NCI-H1417 (cell line): ENCODE data around the gene TCF7L1.
A peak's percentile ranks its signal among the peaks of the same experiment; 100 is the strongest.
"Not testable (repeated sequence)": the region's sequence is repeated elsewhere in the genome, so short reads cannot be mapped to it uniquely, and the experiment has no call there.

Source experiments
- DNase-seq, 3 experiments: peaks; one replicate each; lab custom pipeline; 2025; lab: John Stamatoyannopoulos, UW

Gene TCF7L1, protein sequence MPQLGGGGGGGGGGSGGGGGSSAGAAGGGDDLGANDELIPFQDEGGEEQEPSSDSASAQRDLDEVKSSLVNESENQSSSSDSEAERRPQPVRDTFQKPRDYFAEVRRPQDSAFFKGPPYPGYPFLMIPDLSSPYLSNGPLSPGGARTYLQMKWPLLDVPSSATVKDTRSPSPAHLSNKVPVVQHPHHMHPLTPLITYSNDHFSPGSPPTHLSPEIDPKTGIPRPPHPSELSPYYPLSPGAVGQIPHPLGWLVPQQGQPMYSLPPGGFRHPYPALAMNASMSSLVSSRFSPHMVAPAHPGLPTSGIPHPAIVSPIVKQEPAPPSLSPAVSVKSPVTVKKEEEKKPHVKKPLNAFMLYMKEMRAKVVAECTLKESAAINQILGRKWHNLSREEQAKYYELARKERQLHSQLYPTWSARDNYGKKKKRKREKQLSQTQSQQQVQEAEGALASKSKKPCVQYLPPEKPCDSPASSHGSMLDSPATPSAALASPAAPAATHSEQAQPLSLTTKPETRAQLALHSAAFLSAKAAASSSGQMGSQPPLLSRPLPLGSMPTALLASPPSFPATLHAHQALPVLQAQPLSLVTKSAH

DNA sequence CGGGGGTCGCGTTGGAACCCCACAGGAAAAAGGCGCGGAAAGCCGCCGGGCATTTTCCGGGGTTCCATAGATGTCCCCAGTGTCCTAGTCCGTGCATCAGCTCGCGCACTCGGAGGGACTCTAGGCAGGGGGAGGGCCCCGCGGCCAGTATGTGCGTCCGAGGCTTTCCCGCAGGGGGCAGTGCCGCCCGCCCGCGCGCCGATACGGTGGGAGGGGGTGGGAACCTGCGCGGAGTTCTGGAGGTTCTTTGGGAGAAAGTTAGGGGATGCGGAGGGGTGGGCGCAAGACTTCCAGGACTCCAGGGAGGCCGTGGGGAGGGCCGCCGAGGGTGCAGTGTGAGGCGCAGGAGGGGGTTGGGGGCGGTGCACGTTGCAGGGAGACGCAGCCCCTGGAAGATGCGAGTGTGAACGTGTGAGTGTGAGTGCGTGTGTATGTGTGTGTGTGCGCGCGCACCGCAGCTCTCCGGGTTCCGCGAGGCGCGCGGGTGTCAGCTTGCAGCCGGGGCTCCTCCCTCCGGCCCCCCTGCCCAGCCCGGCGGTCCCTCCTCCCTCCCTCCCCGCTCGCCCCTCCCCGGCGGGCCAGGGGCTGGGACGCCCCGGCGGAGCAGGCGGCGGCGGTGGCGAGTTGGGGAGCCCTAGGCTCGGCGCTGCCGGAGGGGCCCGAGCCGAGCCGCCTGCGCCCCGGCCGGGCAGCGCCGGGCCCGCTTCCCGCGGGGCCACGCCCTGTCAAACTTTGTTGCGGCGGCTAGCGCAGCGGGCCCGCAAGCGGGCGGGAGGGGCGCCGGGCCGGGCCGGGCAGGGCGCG, at the start of gene TCF7L1:
TCF7L1 (plus strand) TSS at position 559 of the 804 bp plus-strand sequence. CDS start 293 bp downstream, outside the sequence.
- DNase-seq = peak; percentile 23 to 61 (median 38)

DNA sequence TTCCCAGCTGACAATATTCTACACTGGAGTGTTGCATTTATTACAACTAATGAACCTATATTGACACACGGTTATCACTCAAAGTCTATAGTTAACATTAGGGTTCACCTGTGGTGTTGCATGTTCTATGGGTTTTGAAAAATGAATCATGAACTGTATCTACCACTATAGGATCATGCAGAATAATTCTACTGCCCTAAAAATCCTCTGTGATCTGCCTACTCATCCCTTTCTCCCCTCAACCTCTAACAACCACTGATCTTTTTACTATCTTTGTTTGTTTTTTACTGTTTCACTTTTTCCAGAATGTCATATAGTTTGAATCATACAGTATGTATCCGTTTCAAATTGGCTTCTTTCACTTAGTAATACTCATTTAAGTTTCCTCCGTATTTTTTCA, 47.6 kb upstream of the TCF7L1 start:
- no peak for DNase-seq

DNA sequence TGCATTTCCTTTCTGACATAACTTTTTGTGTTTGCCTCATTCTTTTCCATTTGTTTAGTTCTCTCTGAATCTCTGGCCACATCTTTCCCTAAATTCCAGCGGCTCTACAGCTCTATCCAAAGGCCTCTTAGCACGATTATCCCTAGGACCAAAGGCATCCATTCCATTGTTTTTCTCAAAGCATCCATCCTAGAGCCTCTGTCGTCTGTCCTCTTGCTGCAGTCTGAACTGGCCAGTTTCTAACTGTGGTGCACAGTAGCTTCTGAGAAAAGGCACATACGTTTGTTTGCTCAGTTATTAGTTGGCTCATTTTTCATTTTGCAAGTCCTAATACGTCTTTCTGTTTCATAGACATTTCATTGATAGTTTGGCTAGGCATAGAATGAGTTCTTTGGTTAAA, 45.7 kb upstream of the TCF7L1 start:
- no peak for DNase-seq

DNA sequence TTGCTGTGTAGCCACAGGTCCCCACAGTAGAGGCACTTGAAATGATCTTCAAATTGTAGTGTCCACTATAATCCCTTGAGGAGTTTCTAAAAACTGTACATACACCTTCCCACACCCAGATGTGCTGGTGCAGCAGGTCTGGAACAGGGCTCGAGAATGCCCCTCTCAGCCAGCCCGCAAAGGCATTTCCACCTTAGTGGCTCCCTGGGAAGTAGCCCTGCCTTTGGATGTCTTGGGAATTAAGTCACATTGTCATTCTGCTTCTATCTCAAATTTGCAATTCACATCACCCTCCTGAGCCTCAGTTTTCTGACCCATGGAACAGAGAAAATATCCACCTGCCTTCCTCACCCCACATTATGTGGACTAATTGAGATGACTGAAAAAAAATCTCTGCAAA, 44.3 kb upstream of the TCF7L1 start:
- DNase-seq = no peak

DNA sequence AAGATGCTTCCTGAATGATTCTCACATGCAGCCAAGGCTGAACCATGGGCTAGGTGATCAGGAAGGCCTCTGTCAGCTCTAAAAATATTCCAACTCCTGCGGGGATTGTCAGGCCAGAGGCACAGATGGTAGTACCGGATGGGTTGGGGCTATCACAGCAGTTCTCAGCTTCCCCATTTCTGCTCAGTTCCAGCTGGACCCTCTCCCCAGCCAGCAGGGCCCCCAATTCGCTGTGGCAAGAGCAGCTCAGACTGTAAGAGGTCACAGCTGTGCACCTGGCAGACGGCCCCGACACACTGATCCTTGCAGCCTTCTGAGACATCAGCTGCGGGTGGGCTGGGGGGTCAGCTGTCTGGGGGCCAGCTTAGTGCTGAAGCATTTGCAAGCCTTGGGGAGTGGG, 43.6 kb upstream of the TCF7L1 start:
- no peak for DNase-seq

DNA sequence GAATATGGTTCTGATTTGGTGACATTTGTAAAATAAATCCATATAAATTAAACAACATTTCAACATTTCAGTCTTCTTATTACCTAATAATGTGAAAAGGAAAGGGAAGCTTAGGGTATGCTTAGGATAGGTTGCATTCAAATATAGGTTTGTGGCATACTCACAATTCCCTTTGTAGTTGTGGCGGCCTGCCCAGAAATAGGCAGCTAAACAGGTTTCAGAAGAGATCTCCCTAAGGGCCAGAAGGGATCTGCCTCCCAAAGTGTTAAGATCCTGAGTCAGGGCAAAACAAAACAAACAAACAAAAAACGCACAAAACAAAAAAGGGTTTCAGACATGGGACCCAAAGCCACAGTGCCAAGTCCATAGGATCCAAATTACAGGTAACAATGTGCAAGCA, 41.4 kb upstream of the TCF7L1 start:
- DNase-seq = no peak

DNA sequence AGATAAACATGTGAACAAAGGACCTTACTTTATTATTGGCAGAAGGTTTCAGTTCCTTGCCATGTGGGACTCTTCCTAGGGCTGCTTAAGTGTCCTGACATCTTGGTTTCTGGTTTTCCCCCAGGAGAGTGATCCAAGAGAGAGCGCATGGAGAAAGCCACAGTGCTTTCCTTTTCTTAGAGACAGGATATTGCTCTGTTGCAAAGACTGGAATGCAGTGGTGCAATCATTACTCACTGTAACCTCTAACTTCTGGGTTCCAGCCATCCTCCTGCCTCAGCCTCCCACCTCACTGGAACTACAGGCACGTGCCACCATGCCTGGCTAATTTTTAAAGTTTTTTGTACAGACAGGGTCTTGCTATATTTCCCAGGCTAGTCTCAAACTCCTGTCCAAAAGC, 38.1 kb upstream of the TCF7L1 start:
- DNase-seq = no peak

DNA sequence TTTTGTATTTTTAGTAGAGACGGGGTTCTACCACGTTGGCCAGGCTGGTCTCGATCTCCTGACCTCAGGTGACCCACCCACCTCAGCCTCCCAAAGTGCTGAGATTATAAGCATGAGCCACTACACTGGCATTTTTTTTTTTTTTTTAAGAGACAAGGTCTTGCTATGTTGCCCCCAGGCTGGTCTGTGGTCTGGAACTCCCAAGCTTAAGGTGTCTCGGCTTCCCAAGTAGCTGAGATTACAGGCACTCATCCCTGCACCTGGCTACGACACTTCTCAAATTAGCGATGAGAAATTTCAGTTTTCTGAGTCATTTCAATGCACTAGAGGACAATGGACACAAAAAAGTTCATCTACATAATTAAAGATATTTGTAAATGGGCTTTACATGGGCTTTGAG, 36.6 kb upstream of the TCF7L1 start:
- no peak for DNase-seq

DNA sequence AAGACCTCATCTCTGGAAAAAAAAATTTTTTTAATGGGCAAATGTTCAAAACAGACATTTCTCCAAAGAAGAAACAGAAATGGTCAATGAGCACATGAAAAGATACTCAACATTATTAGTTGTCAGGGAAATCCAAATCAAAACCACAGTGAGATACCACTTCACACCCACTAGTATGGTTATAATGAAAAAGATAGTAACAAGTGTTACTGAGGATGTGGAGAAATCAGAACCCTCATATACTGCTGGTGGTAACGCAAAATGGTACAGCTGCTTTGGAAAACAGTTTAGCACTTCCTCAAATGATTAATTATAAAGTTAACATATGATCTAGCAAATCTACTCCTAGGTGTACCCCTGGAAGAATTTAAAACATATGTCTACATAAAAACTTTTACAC, 29.0 kb upstream of the TCF7L1 start:
- DNase-seq = no peak

DNA sequence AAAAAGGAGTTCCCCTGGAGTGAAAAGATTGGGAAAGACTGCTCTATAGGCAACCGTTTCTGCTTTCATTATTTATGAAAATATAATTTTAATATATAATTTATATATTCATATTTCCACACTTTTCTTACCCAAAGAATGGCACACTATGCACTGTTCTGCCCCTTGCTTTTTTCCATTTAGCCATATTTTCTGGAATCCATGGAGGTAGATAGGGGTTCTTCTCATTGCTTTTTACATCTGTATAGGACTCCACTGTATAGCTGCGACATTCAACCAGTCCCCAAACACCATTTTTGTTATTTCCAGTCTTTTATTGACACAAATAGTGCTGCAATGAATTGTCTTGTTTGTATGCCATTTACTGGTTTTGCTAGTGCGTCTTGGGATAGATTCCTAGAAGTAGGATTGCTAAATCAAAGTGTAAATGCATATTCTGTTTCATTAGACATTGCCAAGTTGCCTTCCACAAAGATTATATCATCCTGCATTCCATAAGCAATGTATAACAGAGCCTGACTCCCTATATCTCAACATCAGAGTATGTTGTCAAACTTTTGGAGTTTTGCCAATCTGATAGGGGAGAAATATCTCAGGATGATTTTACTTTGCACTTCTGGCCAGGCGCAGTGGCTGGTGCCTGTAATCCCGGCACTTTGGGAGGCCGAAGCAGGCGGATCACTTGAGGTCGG, 26.6 kb upstream of the TCF7L1 start:
- no peak for DNase-seq

DNA sequence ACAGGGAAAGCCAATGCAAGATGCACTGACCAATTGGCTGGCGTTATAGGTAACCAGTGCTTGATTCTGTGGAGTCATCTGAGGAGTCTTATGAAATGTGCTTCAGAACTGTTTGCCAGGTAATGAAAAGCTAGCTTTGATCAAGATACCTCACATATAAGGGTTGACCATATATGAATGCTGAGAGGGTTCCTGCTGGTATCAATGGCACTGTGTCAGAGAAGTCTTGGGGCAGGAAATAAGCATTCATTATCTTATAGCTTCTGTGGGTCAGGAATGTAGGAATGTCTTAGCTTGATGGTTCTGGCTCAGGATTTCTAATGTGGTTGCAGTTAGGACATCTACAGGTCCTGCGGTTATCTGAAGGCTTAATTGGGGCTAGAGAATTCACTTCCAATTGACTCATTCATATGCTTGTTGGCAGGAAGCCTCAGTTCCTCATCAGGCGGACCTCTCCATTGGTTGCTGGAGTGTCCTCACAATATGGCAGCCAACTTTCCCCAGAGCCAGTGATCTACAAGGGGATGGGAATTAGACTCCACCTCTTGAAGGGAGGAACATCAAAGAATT, 22.1 kb upstream of the TCF7L1 start:
- DNase-seq = no peak

DNA sequence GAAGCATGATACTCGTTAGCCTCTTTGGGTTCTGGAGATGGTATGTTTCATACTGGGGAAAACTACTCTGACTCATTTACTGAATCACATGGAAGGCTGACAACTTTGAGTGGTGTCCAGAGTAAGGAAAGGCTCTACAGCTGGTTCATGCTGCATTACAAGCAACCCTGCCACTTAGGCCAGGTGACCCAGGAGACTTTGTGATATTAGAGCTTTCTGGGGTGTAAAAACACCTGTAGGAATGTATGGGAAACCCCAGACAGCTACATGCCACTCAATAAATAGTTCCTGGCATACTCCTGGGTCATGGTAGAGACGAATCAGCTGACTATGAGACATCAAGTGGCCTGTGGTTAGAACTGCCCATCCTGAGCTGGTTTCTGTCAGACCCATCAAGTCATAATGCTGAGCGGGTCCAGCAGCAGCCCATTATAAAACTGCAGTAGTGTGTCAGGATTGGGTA, 21.3 kb upstream of the TCF7L1 start:
- DNase-seq = no peak

DNA sequence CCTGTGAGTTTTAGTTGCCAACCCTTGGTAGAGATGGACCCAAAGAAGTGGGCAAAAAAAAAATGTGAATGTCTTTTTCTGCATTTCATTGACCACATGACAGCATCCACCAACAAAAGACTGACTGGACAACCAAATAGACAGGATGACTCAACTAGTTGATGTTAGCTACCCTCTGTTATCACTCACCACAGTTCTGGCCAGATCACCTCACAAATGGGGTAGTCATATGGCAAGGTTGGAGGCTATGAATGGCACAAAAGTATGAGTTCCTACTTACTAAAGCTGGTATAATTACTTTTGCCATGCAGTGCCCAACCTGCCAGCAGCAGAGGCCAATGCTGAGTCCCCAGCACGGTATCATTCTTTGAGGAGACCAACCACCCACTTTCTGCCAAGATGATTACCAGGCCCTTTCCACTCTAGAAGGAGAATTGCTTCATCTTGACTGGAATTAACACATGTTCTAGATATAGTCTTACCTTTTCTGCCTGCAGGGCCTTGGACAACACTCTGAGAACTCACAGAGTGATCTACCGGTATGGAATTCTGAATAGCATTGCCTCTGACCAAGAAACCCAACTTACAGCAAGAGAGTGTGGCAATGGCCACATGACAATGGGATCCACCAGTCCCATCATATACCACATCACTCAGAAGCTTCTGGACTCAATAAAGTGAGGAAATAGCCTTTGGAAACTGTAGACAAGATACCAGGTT, 20.1 kb upstream of the TCF7L1 start:
- DNase-seq = no peak

DNA sequence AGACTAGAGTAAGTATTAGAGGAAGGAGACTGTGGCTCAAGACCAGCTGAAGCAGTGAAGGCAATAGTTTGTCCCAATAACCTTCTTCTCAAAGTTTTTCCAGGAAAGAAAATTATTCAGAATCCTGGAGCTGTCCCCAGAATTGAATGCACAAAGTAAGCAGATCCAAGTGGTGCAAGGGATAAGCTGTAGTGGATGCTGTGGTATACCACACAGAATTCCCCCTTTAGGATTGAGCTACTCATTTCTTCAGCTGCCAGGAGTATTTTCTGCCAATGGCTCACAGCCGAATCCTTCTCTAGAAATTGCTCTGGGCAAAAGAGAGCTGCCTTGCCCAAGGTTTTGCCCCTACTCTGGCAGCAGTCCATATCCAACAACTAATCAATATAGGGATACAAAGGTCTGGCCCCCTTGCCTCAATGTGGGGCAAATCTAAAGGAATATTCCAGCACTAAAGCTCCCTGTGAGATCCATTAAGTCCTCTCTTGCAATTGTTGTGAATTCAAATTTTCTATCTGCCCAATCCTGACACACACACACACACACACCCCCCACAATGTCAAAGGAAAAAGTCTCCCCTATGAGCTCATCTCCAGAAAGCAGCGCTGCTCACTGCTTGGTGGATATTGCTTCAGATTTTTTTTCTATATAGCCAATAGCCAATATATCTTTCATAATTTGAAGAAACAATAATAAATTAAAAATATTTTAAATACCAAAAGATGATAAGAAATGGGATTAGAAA, 18.4 kb upstream of the TCF7L1 start:
- no peak for DNase-seq

DNA sequence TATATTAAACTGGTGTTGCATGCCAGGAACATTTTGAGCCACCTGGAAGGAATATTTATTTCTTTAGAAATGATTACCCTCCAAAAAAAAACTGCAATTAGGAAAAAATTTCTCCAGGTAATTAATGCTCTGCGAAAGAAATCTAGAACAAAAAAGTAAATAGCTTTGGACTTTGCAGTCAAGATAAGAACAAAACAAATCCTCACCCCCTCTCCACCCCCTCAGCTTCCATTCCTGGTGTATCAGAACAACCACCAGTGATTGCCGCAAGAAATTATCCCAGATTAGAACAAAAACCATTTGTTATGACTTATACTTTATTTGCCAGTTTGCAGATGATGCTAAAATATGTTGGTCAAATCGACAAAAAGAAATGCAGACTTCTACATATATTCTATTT, 17.0 kb upstream of the TCF7L1 start:
- DNase-seq = no peak

DNA sequence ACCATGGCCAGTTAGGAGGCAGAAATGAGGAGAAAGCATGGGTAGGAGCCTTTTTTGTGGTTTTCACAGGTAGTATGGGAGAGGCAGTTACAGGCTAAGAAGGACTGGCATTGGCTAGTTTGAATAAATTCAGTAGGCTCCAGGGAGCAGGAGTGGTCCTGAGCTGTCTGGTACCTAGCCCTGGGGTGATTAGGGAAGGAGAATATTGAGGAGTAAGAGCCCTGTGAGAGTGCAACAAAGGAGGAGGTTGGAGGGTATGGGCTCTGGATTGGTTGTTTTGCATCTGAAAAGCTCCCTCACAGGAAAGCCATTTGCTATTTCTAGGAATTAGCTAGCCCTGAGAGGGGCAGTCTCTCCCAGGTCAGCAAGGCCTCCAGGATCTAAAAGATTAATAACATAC, 13.3 kb upstream of the TCF7L1 start:
- DNase-seq = no peak

DNA sequence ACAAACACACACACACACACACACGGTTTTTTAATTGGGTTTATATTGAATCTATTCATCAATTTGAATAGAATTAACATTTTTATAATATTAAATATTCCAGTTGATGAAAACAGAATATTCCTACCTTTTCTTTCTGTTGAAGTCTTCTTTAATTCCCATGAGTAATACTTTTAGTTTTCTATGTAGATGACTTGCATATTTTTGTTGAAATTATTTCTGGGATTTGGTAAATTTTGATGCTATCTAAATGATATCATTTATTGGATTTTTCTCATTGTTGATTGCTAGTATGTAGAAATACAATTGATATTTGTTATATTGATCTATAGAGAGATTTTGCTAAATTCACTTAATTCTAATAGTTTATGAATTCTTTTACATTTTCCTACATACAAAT, 12.8 kb upstream of the TCF7L1 start:
- no peak for DNase-seq

DNA sequence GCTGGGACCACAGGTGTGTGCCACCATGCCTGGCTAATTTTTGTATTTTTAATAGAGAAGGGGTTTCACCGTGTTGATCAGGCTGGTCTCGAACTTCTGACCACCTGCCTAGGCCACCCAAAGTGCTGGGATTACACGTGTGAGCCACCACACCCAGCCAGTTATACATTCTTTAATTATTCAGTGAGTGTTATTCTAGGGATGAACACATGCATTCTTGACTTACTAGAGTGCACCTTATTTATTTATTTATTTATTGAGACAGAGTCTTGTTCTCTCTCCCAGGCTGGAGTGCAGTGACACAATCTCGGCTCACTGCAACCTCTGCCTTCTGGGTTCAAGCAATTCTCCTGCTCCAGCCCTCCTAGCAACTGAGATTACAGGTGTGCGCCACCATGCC, 6.7 kb upstream of the TCF7L1 start:
- DNase-seq = not testable (repeated sequence)

DNA sequence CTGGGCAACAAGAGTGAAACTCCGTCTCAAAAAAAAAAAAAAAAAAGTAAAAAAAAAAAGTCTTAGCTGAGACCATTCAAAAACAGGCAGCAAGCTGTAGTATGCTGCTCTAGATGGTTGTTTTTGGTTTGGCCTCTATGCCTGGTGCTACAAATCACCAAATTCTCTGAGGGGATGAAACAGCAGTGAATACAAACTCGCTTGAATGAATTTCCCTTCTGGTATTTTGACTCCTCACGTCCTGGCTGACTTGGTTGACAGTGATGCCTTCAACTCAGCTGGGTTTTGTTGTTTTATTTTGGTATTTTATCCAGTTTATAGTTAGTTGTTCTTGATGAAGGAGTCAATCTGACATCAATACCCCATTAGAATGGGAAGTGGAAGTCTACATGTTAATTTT, 3.3 kb upstream of the TCF7L1 start:
- no peak for DNase-seq

DNA sequence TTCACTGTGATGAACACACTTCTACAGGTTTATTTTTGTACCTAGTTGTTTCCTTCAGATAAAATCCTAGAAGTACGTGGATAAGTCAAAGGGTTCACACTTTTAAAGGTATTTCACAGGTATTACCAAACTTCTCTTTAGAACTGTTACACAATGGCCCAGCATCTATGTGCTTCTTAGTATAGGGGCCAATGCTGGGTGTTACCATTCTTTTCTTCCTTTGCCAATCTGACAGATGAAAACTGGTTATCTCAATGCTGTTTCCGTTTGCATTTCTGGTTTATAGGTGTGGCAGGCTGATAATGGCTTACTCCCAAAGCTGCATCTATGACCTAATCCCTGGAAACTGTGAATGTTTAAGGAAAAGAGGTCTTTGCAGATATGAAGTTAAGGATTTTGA, 2.8 kb upstream of the TCF7L1 start:
- DNase-seq = no peak

DNA sequence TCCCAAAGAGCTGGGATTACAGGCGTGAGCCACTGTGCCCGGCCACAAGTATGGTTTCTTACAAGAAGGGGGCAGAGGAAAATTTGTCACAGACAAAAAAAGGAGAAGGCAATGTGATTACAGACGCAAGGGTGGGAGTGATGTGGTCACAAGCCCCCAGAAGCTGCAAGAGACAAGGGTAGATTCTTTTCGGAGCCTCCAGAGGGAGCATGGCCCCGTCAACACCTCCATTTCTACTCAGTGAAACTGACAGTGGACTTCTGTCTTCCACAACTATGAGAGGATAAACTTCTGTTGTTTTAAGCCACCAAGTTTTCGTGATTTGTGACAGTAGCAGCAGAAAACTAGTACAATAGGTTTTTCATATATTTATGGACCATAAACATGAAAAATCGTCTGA, 2.1 kb upstream of the TCF7L1 start:
- no peak for DNase-seq
